GM18861 (cell line): Measurements from ENCODE around the gene SIGLEC9.

Experiments
- ATAC-seq: cut with Tn5 transposase; IDR thresholded peaks from one replicate; pipeline ENCODE4 v1.9.1; 2021; ENCODE audit not compliant: unreplicated experiment

The SIGLEC9 gene

GRCh38 chr19:51173681-51174080, 49.0 kb downstream of the SIGLEC9 start:
- no peak for ATAC-seq

DNA sequence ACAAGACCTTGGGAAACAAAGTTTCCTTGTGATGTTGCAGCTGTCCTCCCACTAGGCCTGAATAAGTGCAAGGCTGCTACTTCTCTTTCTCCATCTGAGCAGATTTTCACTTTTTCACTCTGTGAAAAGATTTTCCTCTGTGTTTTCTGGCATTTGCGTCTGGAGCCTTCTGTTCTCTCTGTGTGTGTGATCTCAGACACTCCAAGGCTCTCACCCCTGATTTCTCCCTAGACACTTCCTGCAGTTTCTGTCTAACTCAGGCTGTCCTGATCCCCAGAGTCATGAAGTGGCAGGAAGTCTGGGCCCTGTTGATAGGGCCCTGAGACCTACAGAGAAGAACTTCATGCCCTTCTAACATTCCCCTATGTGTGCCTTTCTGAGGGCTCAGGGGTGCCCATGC, 54.5 kb downstream of the SIGLEC9 start:
- ATAC-seq, result no peak
